OCI-LY3 (cell line): Measurements from ENCODE around the gene OBP2B.
"Not testable (repeated sequence)": the region's sequence is repeated elsewhere in the genome, so short reads cannot be mapped to it uniquely, and the experiment has no call there.

ENCODE experiments used
- H2AFZ ChIP-seq: fragments of 200-600, 300-600 bp; shearing (Covaris generic); 2 replicates; pipeline ENCODE4 v1.6.0; 2014; ENCODE audit warnings: antibody characterized with exemption, low read depth, low read length
- H3K27ac ChIP-seq: fragments of 200-600, 300-600 bp; sonication (generic); 2 replicates; pipeline ENCODE4 v1.5.1; 2014; ENCODE audit warnings: mild to moderate bottlenecking, low read length, moderate library complexity, mixed read lengths
- H3K27me3 ChIP-seq: fragments of 200-600, 300-600 bp; sonication (generic); 2 replicates; pipeline ENCODE4 v1.6.1; 2014; ENCODE audit warnings: low read depth, low read length, mixed read lengths
- H3K36me3 ChIP-seq: fragments of 200-600, 300-600 bp; sonication (generic); replicated peaks from 2 replicates; pipeline ENCODE3; 2014; ENCODE audit warnings: low read depth, low read length, mixed read lengths
- H3K4me1 ChIP-seq: fragments of 300-600, 200-600 bp; sonication (generic); 2 replicates; pipeline ENCODE4 v1.6.1; 2014; ENCODE audit warnings: low read length, mixed read lengths
- H3K4me2 ChIP-seq: fragments of 200-600, 300-600 bp; sonication (generic); 2 replicates; pipeline ENCODE4 v1.6.1; 2014; ENCODE audit warnings: low read length, mixed read lengths
- H3K4me3 ChIP-seq: fragments of 300-600, 200-600 bp; sonication (generic); 2 replicates; pipeline ENCODE4 v1.5.1; 2014; ENCODE audit warnings: antibody characterized with exemption, mild to moderate bottlenecking, low read length, moderate library complexity
- H3K79me2 ChIP-seq: fragments of 300-600, 200-600 bp; shearing (Covaris generic); 2 replicates; pipeline ENCODE4 v1.6.1; 2014; ENCODE audit warnings: mild to moderate bottlenecking, low read length, mixed read lengths
- H3K9ac ChIP-seq: fragments of 300-600, 200-600 bp; shearing (Covaris generic); 2 replicates; pipeline ENCODE4 v1.6.0; 2014; ENCODE audit warnings: mild to moderate bottlenecking, low read length, moderate library complexity
- H3K9me3 ChIP-seq: fragments of 200-600, 300-600 bp; shearing (Covaris generic); 2 replicates; pipeline ENCODE4 v1.6.1; 2014; ENCODE audit warnings: low read length, mixed read lengths; ENCODE audit not compliant: insufficient read depth
- H4K20me1 ChIP-seq: fragments of 200-600, 300-600 bp; sonication (generic); 2 replicates; pipeline ENCODE4 v1.6.1; 2016; ENCODE audit warnings: low read length, mixed read lengths; ENCODE audit not compliant: insufficient read depth
- EZH2phosphoT487 ChIP-seq: fragments of 200-600 bp; shearing (Covaris generic); IDR thresholded peaks from 2 replicates; pipeline ENCODE4 v1.6.1; 2018; ENCODE audit warnings: antibody characterized with exemption, mixed run types, low read depth
- TF ChIP-seq, protein P1 (sequence below): fragments of 200-600, 300-600 bp; sonication (generic); IDR thresholded peaks from 2 replicates; pipeline ENCODE4 v1.5.1; 2014; ENCODE audit warnings: antibody characterized with exemption, low read length, low read depth

Gene OBP2B

DNA sequence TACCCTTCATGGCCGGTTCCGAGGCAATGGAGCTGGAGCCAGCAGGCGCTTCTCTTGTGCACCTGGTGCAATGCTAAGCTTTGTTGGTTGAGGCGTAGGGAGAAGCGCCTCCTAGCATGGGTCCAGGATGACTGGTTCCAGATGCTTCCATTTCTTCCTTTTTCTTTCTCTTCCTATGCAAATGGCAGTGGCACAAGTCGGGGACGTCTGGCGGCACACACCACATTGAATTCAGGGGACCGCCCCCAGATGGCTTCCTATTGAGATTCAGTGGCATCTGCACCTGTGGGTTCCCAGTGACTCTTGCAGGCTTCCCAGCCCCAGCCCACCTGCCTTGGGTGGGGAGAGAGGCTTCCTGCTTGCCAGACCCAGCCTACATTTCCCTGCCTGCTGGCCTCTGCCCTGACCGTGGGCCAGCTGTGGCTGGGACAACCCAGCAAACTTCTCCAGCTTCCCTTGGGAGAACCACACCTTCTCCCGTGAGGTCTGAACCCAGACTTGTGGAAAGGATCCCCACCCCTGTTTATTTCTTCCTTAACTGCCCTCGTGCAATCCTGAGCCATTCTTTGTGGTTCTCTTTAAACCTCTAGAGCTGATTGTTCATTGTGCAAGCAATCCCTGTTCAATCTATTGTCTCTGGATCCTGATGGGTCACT lies 8.4 kb upstream of the OBP2B start:
- not testable (repeated sequence) for H3K9me3 ChIP-seq, H2AFZ ChIP-seq, H4K20me1 ChIP-seq, H3K4me3 ChIP-seq, H3K4me1 ChIP-seq, H3K4me2 ChIP-seq, H3K27ac ChIP-seq, H3K79me2 ChIP-seq, H3K36me3 ChIP-seq, H3K9ac ChIP-seq
- H3K27me3 ChIP-seq: peaks cover 19% of the 10 kb centered on the region

DNA sequence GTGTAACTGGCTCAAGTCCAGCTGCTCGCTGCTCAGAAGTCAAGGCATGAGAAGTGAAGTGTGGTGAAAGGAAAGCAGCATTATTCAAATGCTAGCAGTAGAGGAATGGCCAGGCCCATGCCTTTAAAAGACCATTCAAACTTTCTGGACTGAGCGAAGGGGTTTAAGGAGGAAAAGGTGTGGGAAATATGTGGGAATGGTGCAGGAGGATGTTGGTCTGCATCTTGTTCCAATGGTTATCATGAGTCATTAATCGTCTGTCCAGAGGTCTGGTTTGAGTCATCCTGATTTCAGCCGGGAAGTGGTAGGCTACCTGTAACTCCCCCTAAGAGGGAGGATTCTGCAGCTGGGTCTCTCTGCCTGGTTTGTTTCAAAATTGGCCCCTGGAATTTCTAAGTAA lies 5.2 kb upstream of the OBP2B start:
- not testable (repeated sequence) for H3K9me3 ChIP-seq, H3K36me3 ChIP-seq, H3K4me2 ChIP-seq, H3K27ac ChIP-seq, H3K4me1 ChIP-seq, H3K79me2 ChIP-seq, H4K20me1 ChIP-seq, H3K4me3 ChIP-seq, H3K9ac ChIP-seq, H2AFZ ChIP-seq
- peaks cover 18% of the 10 kb centered on the region for H3K27me3 ChIP-seq

DNA sequence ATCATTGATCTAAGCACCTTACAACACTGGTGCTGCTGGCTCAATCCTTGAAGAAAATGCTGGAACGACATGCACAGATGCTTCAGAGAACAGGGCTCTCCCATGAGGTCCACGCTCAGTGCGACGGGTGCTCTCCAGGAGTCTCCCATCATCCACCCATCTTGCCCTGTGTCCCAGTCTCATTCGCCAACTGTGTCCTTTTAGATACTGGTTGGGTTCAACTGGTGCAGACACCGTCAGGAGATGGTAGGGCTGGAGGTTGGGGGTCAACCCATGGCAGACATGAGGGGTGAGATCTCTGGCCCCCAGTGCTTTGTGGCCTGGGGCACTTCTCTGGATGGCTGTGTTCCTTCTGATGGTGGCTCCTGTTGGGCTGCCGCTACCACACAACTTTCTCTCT lies 1.6 kb upstream of the OBP2B start:
- TF ChIP-seq EZH2phosphoT487: no peak
- no peaks in the 10 kb centered on the region for H4K20me1 ChIP-seq
- H3K4me1 ChIP-seq: no peaks in the 10 kb centered on the region
- H3K4me3 ChIP-seq: no peak overlapping the region
- no peak overlapping the region for H3K9ac ChIP-seq
- H3K27ac ChIP-seq: no peak overlapping the region
- H3K79me2 ChIP-seq: no peaks in the 10 kb centered on the region
- no peaks in the 10 kb centered on the region for H3K36me3 ChIP-seq
- H3K4me2 ChIP-seq: no peak overlapping the region
- H2AFZ ChIP-seq: no peak overlapping the region
- no peaks in the 10 kb centered on the region for H3K9me3 ChIP-seq
- H3K27me3 ChIP-seq: peaks cover 13% of the 10 kb centered on the region

DNA sequence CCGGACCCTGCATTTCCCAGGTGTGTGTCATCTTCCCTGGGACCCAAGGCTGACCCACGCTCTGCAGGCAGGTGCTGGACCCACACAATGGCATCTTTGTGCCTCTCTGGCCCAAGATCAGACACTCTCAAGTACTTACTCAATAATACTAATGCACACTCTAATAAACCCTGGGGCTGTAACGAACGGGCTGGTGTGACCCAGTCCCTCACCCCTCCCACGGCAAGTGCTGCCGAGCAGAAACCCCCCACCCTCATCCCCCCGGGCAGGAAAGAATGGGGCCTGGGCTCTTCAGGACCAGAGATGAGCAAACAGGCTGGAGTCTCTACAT lies 1.1 kb upstream of the OBP2B start:
- H3K9me3 ChIP-seq: no peaks in the 10 kb centered on the region
- no peaks in the 10 kb centered on the region for H3K79me2 ChIP-seq
- H3K4me3 ChIP-seq: no peak overlapping the region
- H4K20me1 ChIP-seq: no peaks in the 10 kb centered on the region
- TF ChIP-seq, protein P1, sequence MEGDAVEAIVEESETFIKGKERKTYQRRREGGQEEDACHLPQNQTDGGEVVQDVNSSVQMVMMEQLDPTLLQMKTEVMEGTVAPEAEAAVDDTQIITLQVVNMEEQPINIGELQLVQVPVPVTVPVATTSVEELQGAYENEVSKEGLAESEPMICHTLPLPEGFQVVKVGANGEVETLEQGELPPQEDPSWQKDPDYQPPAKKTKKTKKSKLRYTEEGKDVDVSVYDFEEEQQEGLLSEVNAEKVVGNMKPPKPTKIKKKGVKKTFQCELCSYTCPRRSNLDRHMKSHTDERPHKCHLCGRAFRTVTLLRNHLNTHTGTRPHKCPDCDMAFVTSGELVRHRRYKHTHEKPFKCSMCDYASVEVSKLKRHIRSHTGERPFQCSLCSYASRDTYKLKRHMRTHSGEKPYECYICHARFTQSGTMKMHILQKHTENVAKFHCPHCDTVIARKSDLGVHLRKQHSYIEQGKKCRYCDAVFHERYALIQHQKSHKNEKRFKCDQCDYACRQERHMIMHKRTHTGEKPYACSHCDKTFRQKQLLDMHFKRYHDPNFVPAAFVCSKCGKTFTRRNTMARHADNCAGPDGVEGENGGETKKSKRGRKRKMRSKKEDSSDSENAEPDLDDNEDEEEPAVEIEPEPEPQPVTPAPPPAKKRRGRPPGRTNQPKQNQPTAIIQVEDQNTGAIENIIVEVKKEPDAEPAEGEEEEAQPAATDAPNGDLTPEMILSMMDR: no peak
- no peak for TF ChIP-seq EZH2phosphoT487
- no peak overlapping the region for H3K27ac ChIP-seq
- peaks cover 10% of the 10 kb centered on the region for H3K27me3 ChIP-seq
- no peak overlapping the region for H2AFZ ChIP-seq
- no peaks in the 10 kb centered on the region for H3K4me1 ChIP-seq
- no peak overlapping the region for H3K4me2 ChIP-seq
- no peaks in the 10 kb centered on the region for H3K36me3 ChIP-seq
- no peak overlapping the region for H3K9ac ChIP-seq

DNA sequence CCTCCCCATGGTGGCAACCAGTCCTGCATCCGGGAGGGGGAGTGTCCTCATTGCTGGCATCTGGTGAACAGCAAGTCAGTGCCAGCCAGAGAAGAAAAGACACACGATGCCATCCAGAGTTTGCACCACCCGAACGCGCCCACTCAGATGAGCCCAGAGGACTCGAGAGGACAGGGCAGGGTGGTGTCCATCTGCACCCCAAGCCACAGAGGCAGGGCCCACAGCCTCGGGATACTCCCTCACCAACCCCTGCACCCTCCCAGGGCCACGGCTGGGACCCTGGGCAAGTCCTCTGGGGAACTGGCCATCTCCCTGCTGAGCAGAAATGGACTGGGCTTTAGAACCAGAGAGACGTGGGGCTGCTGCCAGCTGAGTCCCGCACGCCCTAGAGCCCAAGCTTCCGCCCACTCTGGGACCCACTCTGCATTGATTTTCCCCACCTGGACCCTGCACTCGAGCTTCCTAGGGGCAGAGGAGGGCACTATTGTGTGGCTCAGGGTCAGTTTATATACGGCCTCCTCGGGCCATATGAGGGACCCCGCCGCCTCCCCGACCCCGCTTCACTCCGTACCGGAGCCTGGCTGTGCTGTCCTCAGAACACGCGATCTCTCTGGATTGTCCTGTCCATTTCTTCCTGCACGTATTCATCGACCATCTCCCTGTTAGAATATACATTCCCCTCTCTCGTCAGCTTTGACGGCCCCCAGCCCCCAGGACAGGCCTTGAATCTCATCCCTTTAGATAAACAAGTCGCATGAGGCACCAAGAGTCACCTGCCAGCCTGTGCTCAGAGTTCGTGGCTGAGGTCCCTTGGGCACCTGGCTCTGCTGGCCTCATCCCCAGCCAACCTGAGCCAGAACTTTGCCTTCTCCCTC lies 514 bp upstream of the OBP2B start:
- H3K9me3 ChIP-seq, H4K20me1 ChIP-seq, H3K27me3 ChIP-seq, H3K79me2 ChIP-seq, H2AFZ ChIP-seq, H3K9ac ChIP-seq, H3K4me3 ChIP-seq, H3K4me2 ChIP-seq, H3K4me1 ChIP-seq, H3K27ac ChIP-seq, H3K36me3 ChIP-seq: not testable (repeated sequence)

DNA sequence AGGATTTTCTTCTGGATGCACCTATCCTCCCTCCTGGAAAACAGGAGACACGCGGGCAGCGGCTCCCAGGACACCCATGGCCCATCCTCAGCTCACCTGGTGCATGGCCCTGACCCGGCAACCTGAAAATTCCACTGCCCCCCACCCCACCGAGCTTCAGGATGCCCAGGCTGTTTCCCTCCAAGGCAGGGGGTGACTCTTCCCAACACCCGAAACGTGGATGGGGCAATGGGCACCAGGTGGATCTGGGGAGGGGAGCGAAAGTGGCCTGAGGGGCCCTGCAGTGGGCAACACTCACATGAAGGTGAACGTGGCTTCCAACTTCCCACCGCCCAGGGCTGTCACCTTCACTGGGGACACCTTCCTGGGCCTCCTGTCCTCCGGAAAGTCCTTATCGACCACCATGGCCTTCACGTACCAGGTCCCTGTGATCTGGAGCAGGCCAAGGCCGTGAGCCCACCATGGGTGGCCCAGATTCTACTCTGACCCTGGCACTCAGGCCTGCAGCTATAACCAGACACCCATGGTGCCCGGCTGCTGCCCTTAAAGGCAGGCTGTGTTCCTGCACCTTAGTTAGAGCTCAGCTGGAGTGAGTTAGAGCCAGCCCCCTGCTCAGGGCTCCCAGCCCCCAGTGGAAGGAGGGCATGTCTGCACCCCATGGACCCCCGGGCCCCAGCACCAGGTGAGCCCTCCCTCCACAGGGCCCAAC lies 725 bp downstream of the OBP2B start:
- not testable (repeated sequence) for H3K4me3 ChIP-seq, H3K36me3 ChIP-seq, H3K9ac ChIP-seq, H3K4me1 ChIP-seq, H3K27ac ChIP-seq, H2AFZ ChIP-seq, H3K27me3 ChIP-seq, H3K9me3 ChIP-seq, H4K20me1 ChIP-seq, H3K4me2 ChIP-seq, H3K79me2 ChIP-seq
